K562 (cell line): ENCODE results near the gene C9orf50. TPM values are rescaled to one million over a fixed set of nuclear protein-coding genes. Genes with fewer than 3 reads are reported as not detected.

Experiments used
- BCOR ChIP-seq: fragments of 450-650 bp; IDR thresholded peaks from 2 replicates; pipeline ENCODE4 v1.6.1; 2016
- C11orf30 ChIP-seq: fragments of 450-650 bp; IDR thresholded peaks from 2 replicates; pipeline ENCODE4 v1.6.1; 2016; ENCODE audit warnings: low read depth, mild to moderate bottlenecking
- FOSL1 ChIP-seq: fragments of 200-800 bp; sonication (Bioruptor generic); conservative IDR thresholded peaks from 2 replicates; pipeline ENCODE4 v1.6.1; 2016; ENCODE audit warnings: missing genetic modification characterization, missing compliant biosample characterization
- GTF2A2 ChIP-seq: IDR thresholded peaks from 2 replicates; pipeline ENCODE4 v1.6.1; 2016; ENCODE audit warnings: mild to moderate bottlenecking, missing genetic modification characterization, missing compliant biosample characterization
- JUND ChIP-seq, 2 experiments: IDR thresholded peaks; 2 replicates in 1 of 2; 3 replicates in 1 of 2; pipeline ENCODE4 v1.6.1; 2011; ENCODE audit warnings: borderline replicate concordance in 2 of 2, low read depth in 2 of 2, low read length in 2 of 2, improper control_type of control experiment in 1 of 2, missing biosample characterization in 1 of 2, missing genetic modification characterization in 1 of 2, missing genetic modification reagents in 1 of 2
- NR2C1 ChIP-seq, 2 experiments: fragments of 450-650 bp; IDR thresholded peaks; 2 replicates each; pipeline ENCODE4 v1.6.1; 2017; ENCODE audit warnings: mild to moderate bottlenecking in 2 of 2, antibody characterized with exemption in 1 of 2, inconsistent platforms in 1 of 2, missing compliant biosample characterization in 1 of 2, missing genetic modification characterization in 1 of 2
- NR2C2 ChIP-seq, 2 experiments: fragments of 200-800 bp in 1 of 2; sonication (Bioruptor generic) in 1 of 2; sonication (generic) in 1 of 2; formaldehyde crosslinking in 1 of 2; IDR thresholded peaks; 2 replicates each; pipeline versions ENCODE4 v1.6.1 to v1.8.0; 2016 to 2022; ENCODE audit warnings: mild to moderate bottlenecking in 1 of 2, missing compliant biosample characterization in 1 of 2, missing genetic modification characterization in 1 of 2, missing genetic modification reagents in 1 of 2
- NR4A1 ChIP-seq, 2 experiments: fragments of 250-450 bp in 1 of 2; fragments of 450-650 bp in 1 of 2; sonication (Bioruptor Pico) in 1 of 2; IDR thresholded peaks; 2 replicates each; pipeline versions ENCODE4 v1.4.0 to v1.6.1; 2016 to 2020; ENCODE audit warnings: mild to moderate bottlenecking in 2 of 2, missing compliant biosample characterization in 1 of 2, missing genetic modification characterization in 1 of 2, moderate library complexity in 1 of 2
- PHF8 ChIP-seq: fragments of 200-600 bp; sonication (generic); IDR thresholded peaks from 2 replicates; pipeline ENCODE4 v1.6.1; 2012; ENCODE audit warnings: mixed run types, mild to moderate bottlenecking, inconsistent platforms, low read length, moderate library complexity, borderline replicate concordance
- PTBP1 ChIP-seq: fragments of 200-400 bp; formaldehyde crosslinking; IDR thresholded peaks from 2 replicates; pipeline ENCODE4 v1.6.1; 2017; ENCODE audit warnings: low read depth, low read length
- SMARCE1 ChIP-seq: fragments of 450-650 bp; IDR thresholded peaks from 2 replicates; pipeline ENCODE4 v1.7.1; 2016; ENCODE audit warnings: mild to moderate bottlenecking
- TAF1 ChIP-seq: IDR thresholded peaks from 2 replicates; pipeline ENCODE4 v1.6.1; 2011; ENCODE audit warnings: mild to moderate bottlenecking, low read length, moderate library complexity; ENCODE audit not compliant: insufficient read depth, control insufficient read depth, severe bottlenecking; ENCODE audit errors: extremely low read depth
- TGIF2 ChIP-seq: sonication (generic); formaldehyde crosslinking; IDR thresholded peaks from 2 replicates; pipeline ENCODE4 v1.8.1; 2022; ENCODE audit warnings: mild to moderate bottlenecking, missing genetic modification reagents, moderate library complexity
- polyA plus RNA-seq, 8 experiments: library from polyadenylated mRNA; depleted of rRNA in 4 of 8; stranded (reverse) in 5 of 8; unstranded in 3 of 8; fragments of >200 nt; fragmentation: Nextera tagmentation in 2 of 8; fragmentation: Illumina TruSeq in 1 of 8; extraction: Ambion mirVana in 2 of 8; extraction: Trizol in 1 of 8; gene quantifications; 2 replicates each; pipeline versions ENCODE4 v1.2.1 to v1.2.3, GENCODE V29; 2011 to 2014; ENCODE audit warnings: inconsistent platforms in 1 of 8, missing spikeins in 1 of 8
- total RNA-seq, 7 experiments: library from RNA; depleted of rRNA in 6 of 7; stranded (reverse); fragments of >200 nt in 6 of 7; fragmentation: Illumina TruSeq in 2 of 7; extraction: Trizol in 2 of 7; gene quantifications; 2 replicates each; pipeline versions ENCODE4 v1.2.1 to v1.2.3, GENCODE V29; 2011 to 2021; ENCODE audit warnings: low replicate concordance in 1 of 7
- TF ChIP-seq, protein P1 (sequence below): sonication (generic); formaldehyde crosslinking; IDR thresholded peaks from 2 replicates; pipeline ENCODE4 v1.8.1; 2023; ENCODE audit warnings: mild to moderate bottlenecking, missing genetic modification reagents
- TF ChIP-seq, protein P2 (sequence below): fragments of 250-450 bp; sonication (Bioruptor Pico); IDR thresholded peaks from 2 replicates; pipeline ENCODE4 v1.8.0; 2022; ENCODE audit warnings: moderate library complexity, mild to moderate bottlenecking, inconsistent platforms
- TF ChIP-seq, protein P3 (sequence below): fragments of 450-650 bp; IDR thresholded peaks from 2 replicates; pipeline ENCODE4 v1.6.1; 2017; ENCODE audit warnings: antibody characterized with exemption, mild to moderate bottlenecking

C9orf50 gene
- total and polyA plus RNA-seq, 9 of the 15 experiments (the other 6 are each of a cell fraction or from before 2014, with no cell fraction given), result not detected

DNA sequence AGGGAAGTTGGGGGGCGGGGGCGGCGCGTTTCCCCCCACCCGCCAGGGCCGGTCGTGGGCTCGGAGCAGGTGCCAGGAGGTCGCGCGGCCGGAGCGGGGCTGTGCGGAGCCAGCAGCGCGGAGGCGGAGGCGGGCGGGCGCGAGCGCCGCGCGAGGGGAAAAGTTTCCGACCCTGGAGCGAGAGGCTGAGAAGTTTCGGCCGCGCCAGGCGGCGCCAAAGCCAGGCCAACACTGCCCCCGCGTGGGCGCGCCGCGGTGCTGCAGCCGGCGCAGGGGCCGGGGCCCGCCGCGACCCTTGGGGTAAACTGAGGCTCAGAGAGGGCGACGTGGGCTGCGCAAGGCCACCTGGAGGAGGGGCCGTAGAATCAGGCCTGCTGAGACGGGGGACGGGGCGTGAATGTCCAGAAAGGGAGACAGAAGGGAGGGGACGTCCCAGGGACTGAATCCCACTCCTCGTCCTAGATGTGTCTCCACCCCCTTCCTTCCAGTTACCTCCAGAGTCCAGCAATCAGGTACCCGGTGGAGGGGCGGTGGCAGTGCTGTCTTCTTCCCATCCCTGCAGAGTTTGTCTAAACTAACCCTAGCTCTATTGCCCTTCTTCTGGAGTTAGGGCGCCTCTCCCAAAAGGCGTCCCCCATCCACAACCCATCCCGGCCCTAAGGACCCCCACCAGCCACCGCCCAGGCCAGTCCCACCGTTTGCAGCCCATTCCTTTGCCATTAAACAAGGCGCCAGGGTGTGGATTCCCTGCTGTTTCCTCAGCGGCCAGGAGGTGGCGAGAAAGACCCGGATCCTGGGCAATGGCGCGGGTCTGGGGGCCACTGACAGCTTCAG, 10.2 kb downstream of the C9orf50 start (continued):
- TF ChIP-seq NR2C1 (IDR thresholded peaks at IDR 0.05) (no peak), NR2C1 (tag; IDR thresholded peaks at IDR 0.05) (no peak), GTF2A2 (tag) (no peak), TAF1 (no peak), JUND (IDR thresholded peaks at IDR 0.05; ENCODE audit: borderline replicate concordance, low read depth, low read length) (peak; percentile 6; the same call in 1 of the 2 replicates), JUND (tag; IDR thresholded peaks at IDR 0.05; ENCODE audit: borderline replicate concordance, low read depth, low read length) (no peak), SMARCE1 (no peak), FOSL1 (peak; percentile 30; the same call in 1 of the 2 replicates), C11orf30 (no peak), BCOR (peak; percentile 79), PTBP1 (no peak), NR2C2 (CRISPR knock-in tag; IDR thresholded peaks at IDR 0.05) (no peak), NR2C2 (tag; IDR thresholded peaks at IDR 0.05) (peak; percentile 45; the same call in 1 of the 2 replicates), TGIF2 (CRISPR knock-in tag) (no peak), PHF8 (peak; percentile 38; the same call in 1 of the 2 replicates), NR4A1 (CRISPR knock-in tag; IDR thresholded peaks at IDR 0.05) (peak; percentile 18; the same call in 1 of the 2 replicates), NR4A1 (tag; IDR thresholded peaks at IDR 0.05) (no peak)
- TF ChIP-seq, protein P1, sequence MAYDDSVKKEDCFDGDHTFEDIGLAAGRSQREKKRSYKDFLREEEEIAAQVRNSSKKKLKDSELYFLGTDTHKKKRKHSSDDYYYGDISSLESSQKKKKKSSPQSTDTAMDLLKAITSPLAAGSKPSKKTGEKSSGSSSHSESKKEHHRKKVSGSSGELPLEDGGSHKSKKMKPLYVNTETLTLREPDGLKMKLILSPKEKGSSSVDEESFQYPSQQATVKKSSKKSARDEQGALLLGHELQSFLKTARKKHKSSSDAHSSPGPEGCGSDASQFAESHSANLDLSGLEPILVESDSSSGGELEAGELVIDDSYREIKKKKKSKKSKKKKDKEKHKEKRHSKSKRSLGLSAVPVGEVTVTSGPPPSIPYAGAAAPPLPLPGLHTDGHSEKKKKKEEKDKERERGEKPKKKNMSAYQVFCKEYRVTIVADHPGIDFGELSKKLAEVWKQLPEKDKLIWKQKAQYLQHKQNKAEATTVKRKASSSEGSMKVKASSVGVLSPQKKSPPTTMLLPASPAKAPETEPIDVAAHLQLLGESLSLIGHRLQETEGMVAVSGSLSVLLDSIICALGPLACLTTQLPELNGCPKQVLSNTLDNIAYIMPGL (CRISPR knock-in tag), result peak; percentile 73
- TF ChIP-seq, protein P2, sequence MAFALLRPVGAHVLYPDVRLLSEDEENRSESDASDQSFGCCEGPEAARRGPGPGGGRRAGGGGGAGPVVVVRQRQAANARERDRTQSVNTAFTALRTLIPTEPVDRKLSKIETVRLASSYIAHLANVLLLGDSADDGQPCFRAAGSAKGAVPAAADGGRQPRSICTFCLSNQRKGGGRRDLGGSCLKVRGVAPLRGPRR (CRISPR knock-in tag), result no peak
- TF ChIP-seq, protein P3, sequence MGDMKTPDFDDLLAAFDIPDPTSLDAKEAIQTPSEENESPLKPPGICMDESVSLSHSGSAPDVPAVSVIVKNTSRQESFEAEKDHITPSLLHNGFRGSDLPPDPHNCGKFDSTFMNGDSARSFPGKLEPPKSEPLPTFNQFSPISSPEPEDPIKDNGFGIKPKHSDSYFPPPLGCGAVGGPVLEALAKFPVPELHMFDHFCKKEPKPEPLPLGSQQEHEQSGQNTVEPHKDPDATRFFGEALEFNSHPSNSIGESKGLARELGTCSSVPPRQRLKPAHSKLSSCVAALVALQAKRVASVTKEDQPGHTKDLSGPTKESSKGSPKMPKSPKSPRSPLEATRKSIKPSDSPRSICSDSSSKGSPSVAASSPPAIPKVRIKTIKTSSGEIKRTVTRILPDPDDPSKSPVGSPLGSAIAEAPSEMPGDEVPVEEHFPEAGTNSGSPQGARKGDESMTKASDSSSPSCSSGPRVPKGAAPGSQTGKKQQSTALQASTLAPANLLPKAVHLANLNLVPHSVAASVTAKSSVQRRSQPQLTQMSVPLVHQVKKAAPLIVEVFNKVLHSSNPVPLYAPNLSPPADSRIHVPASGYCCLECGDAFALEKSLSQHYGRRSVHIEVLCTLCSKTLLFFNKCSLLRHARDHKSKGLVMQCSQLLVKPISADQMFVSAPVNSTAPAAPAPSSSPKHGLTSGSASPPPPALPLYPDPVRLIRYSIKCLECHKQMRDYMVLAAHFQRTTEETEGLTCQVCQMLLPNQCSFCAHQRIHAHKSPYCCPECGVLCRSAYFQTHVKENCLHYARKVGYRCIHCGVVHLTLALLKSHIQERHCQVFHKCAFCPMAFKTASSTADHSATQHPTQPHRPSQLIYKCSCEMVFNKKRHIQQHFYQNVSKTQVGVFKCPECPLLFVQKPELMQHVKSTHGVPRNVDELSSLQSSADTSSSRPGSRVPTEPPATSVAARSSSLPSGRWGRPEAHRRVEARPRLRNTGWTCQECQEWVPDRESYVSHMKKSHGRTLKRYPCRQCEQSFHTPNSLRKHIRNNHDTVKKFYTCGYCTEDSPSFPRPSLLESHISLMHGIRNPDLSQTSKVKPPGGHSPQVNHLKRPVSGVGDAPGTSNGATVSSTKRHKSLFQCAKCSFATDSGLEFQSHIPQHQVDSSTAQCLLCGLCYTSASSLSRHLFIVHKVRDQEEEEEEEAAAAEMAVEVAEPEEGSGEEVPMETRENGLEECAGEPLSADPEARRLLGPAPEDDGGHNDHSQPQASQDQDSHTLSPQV, result peak; percentile 63
